ENCODE data around the gene FOXF2.

DNA sequence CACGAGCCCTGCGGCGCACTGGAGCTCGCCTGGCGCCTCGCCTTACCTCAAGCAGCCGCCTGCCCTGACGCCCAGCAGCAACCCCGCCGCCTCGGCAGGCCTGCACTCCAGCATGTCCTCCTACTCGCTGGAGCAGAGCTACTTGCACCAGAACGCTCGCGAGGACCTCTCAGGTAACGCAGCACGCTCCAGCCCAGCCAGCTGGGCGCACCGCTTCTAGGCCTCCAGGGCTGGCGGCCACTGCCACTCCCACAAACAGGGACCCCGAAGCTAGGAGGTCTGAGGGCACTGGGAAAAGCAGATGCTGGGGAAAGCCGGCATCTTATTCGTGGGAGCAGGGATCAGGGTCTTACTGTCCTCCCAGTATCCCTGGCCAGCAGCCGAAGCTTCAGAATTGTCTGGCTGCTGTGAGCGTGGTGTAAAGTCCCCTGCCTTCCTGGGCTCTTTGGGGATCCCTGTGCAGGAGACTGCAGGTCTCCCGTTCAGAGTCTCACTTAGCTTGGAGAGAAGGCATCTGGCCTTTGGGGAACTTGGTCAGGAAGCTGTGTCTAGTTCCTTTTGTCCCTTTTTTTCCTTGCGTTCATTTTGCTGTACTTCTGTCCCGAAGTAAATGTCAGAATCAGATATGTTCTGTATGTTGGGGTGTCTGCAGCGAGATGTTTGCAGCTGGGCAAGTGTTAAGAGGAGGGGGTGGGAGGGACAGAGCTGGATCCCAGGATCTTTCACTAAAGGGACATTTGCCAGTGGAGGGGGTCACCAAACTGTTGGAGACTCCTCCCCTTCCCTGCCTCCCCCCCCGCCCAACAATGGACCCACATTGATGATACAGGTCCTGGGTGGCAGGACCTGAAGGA, 1.8 kb downstream of the FOXF2 start:
- TF ChIP-seq GATA2 (IDR thresholded peaks at IDR 0.05; ENCODE audit: low read depth, low read length) (no peak), GATA3 (IDR thresholded peaks at IDR 0.05; ENCODE audit: low read depth, low read length) (no peak)

All from SH-SY5Y (cell line).